ENCODE data around the gene FFAR3. TPM values are rescaled to one million over a fixed set of nuclear protein-coding genes. Genes with fewer than 3 reads are reported as not detected.

The FFAR3 gene
- polyA plus RNA-seq, 1 donor (not counting 4 experiments of a cell fraction or from before 2014, with no cell fraction given): not detected

- Histone ChIP-seq H3K4me3 (ENCODE audit: control insufficient read depth in 2 of 3, extremely low read depth in 1 of 3, insufficient read depth in 2 of 3, low read depth in 1 of 3, low read length in 3 of 3) (no peak overlapping the region), H3K79me2 (ENCODE audit: control insufficient read depth, insufficient read depth, low read length) (no peaks in the 10 kb centered on the region), H3K4me2 (ENCODE audit: control insufficient read depth, extremely low read depth, insufficient read depth, low read depth, low read length) (no peak overlapping the region), H3K9me3 (ENCODE audit: control insufficient read depth, low read depth, low read length) (no peaks in the 10 kb centered on the region), H3K36me3 (ENCODE audit: control insufficient read depth in 2 of 2, extremely low read depth in 1 of 2, insufficient read depth in 2 of 2, low read length in 2 of 2) (no peaks in the 10 kb centered on the region), H3K27me3 (ENCODE audit: control insufficient read depth, extremely low read depth, insufficient read depth, low read length) (peaks cover 10% of the 10 kb centered on the region), H3K9ac (ENCODE audit: control insufficient read depth, extremely low read depth, insufficient read depth, low read length) (no peak overlapping the region), H4K20me1 (ENCODE audit: control insufficient read depth, extremely low read depth, insufficient read depth, low read length) (no peaks in the 10 kb centered on the region), H3K9me1 (ENCODE audit: control insufficient read depth, extremely low read depth, insufficient read depth, low read length) (no peaks in the 10 kb centered on the region), H3K4me1 (ENCODE audit: control insufficient read depth, extremely low read depth, insufficient read depth, low read length) (no peaks in the 10 kb centered on the region), H3K27ac (ENCODE audit: control insufficient read depth, insufficient read depth, low read length) (no peak overlapping the region), H2AFZ (ENCODE audit: control insufficient read depth, low read length) (no peak overlapping the region)
- FAIRE-seq (no peak), DNase-seq (ENCODE audit: low read depth, low spot score) (no peak)
- dilution Hi-C loops (cut with MboI; ENCODE audit: extremely low pct_ligation_motif_present, low sequenced_read_pairs): no loop called here
- TF ChIP-seq EZH2 (IDR thresholded peaks at IDR 0.05; ENCODE audit: low read length) (no peak), CTCF (optimal IDR thresholded peaks at IDR 0.05 in 1 of 3, IDR thresholded peaks at IDR 0.05 in 1 of 3, conservative IDR thresholded peaks at IDR 0.05 in 1 of 3; ENCODE audit: extremely low read depth in 1 of 3, insufficient read depth in 2 of 3, low read length in 3 of 3) (no peak)
Measured at GRCh38 chr19:35334144-35334753, 24.0 kb upstream of the FFAR3 start.

GRCh38 chr19:35336166-35336955, 21.9 kb upstream of the FFAR3 start:
- H3K4me3 ChIP-seq (ENCODE audit: control insufficient read depth in 2 of 3, extremely low read depth in 1 of 3, insufficient read depth in 2 of 3, low read depth in 1 of 3, low read length in 3 of 3): no peak overlapping the region
- H3K36me3 ChIP-seq (ENCODE audit: control insufficient read depth in 2 of 2, extremely low read depth in 1 of 2, insufficient read depth in 2 of 2, low read length in 2 of 2): no peaks in the 10 kb centered on the region
- H2AFZ ChIP-seq (ENCODE audit: control insufficient read depth, low read length): no peak overlapping the region
- DNase-seq (ENCODE audit: low read depth, low spot score) (no peak), FAIRE-seq (no peak)
- H3K9ac ChIP-seq (ENCODE audit: control insufficient read depth, extremely low read depth, insufficient read depth, low read length): no peak overlapping the region
- H3K79me2 ChIP-seq (ENCODE audit: control insufficient read depth, insufficient read depth, low read length): no peaks in the 10 kb centered on the region
- H3K9me3 ChIP-seq (ENCODE audit: control insufficient read depth, low read depth, low read length): no peaks in the 10 kb centered on the region
- dilution Hi-C loops (cut with MboI; ENCODE audit: extremely low pct_ligation_motif_present, low sequenced_read_pairs): no loop called here
- H3K9me1 ChIP-seq (ENCODE audit: control insufficient read depth, extremely low read depth, insufficient read depth, low read length): no peaks in the 10 kb centered on the region
- H3K4me1 ChIP-seq (ENCODE audit: control insufficient read depth, extremely low read depth, insufficient read depth, low read length): no peaks in the 10 kb centered on the region
- H3K4me2 ChIP-seq (ENCODE audit: control insufficient read depth, extremely low read depth, insufficient read depth, low read depth, low read length): no peak overlapping the region
- no peak for TF ChIP-seq EZH2 (IDR thresholded peaks at IDR 0.05; ENCODE audit: low read length)
- no peak for TF ChIP-seq CTCF (optimal IDR thresholded peaks at IDR 0.05 in 1 of 3, IDR thresholded peaks at IDR 0.05 in 1 of 3, conservative IDR thresholded peaks at IDR 0.05 in 1 of 3; ENCODE audit: extremely low read depth in 1 of 3, insufficient read depth in 2 of 3, low read length in 3 of 3)
- H3K27me3 ChIP-seq (ENCODE audit: control insufficient read depth, extremely low read depth, insufficient read depth, low read length): peaks cover 10% of the 10 kb centered on the region
- H3K27ac ChIP-seq (ENCODE audit: control insufficient read depth, insufficient read depth, low read length): no peak overlapping the region
- no peaks in the 10 kb centered on the region for H4K20me1 ChIP-seq (ENCODE audit: control insufficient read depth, extremely low read depth, insufficient read depth, low read length)
